GM06990 (cell line): ENCODE measurements around the gene ARHGAP21.

Source experiments
- DNase-seq: peaks from one replicate; pipeline ENCODE4 v3.0.0-alpha.2; 2011; ENCODE audit not compliant: insufficient read length; ENCODE audit errors: extremely low read depth
- H3K27me3 ChIP-seq: replicated peaks from 2 replicates; pipeline ENCODE4 v1.6.0; 2011; ENCODE audit warnings: low read length; ENCODE audit not compliant: control insufficient read depth, insufficient read depth
- H3K36me3 ChIP-seq: 2 replicates; pipeline ENCODE4 v1.5.1; 2011; ENCODE audit warnings: low read length; ENCODE audit not compliant: control insufficient read depth, insufficient read depth
- H3K4me3 ChIP-seq: replicated peaks from 2 replicates; pipeline ENCODE4 v1.5.1; 2011; ENCODE audit warnings: low read depth, mild to moderate bottlenecking, control low read depth, low read length
- TF ChIP-seq, protein P1 (sequence below): IDR thresholded peaks from 2 replicates; pipeline ENCODE4 v1.5.1; 2011; ENCODE audit warnings: low read length, control low read depth, mild to moderate bottlenecking, inconsistent platforms; ENCODE audit not compliant: insufficient read depth, poor library complexity, severe bottlenecking

The ARHGAP21 gene

DNA sequence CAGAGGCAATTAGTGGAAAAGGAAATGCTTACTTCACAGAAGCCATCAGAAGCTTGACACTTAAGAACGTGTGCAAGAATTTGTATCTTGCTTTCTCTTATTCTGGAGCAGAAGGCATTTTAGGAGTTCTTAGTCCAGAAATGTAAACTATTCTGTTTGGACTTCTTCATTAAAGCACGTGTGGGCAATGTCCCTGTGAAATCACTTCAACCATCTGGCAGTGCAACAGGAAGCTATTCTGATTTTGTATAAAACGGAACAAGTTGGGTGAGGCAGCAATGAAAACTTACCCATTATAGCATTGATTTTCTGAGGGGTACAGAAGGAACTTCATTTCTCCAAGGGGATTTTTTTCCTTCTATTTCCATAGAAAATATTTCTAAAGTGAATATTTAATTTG, 21.3 kb upstream of the ARHGAP21 start:
- no peaks in the 10 kb centered on the region for H3K27me3 ChIP-seq
- H3K36me3 ChIP-seq, result no peaks in the 10 kb centered on the region
- TF ChIP-seq, protein P1, sequence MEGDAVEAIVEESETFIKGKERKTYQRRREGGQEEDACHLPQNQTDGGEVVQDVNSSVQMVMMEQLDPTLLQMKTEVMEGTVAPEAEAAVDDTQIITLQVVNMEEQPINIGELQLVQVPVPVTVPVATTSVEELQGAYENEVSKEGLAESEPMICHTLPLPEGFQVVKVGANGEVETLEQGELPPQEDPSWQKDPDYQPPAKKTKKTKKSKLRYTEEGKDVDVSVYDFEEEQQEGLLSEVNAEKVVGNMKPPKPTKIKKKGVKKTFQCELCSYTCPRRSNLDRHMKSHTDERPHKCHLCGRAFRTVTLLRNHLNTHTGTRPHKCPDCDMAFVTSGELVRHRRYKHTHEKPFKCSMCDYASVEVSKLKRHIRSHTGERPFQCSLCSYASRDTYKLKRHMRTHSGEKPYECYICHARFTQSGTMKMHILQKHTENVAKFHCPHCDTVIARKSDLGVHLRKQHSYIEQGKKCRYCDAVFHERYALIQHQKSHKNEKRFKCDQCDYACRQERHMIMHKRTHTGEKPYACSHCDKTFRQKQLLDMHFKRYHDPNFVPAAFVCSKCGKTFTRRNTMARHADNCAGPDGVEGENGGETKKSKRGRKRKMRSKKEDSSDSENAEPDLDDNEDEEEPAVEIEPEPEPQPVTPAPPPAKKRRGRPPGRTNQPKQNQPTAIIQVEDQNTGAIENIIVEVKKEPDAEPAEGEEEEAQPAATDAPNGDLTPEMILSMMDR, result no peak
- no peak overlapping the region for H3K4me3 ChIP-seq
- DNase-seq, result no peak

DNA sequence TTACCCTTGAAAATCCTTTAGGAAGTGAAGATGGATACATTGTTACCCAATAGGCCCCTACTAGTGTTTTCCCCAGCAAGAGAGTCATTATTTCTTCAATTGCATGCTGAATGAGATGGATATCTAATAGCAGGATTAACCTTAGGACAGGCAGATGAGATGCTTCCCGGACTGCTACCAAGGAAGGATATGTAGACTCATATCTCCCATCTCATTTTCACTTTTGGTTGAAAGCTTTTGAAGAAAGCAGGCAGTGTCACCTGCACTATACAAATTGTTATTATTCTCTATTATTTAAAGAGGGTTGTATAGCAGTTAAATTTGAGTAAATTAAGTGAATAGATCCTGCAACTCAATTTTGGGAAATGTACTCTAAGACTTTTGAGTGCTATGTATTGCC, 17.0 kb upstream of the ARHGAP21 start:
- TF ChIP-seq, protein P1, result no peak
- DNase-seq, result no peak

DNA sequence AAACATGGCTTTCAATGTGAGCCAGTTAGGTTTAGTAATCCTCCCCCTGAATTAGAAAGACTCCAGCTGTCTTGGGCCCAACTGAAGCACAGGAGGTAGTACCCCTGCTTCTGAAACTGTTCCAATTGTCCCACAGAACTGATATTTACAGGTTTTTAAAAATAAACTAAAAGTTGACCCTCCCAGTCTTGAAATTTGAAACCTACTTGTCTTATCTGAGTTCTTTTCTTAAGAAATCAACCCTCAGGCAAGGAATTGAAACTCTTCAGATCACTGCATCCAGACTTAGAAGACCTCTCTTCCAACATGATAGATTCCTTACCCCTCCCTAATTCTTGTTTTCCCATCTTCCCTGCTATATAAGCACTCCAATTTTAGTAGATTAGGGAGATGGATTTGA, 13.3 kb upstream of the ARHGAP21 start:
- TF ChIP-seq, protein P1, result no peak
- H3K4me3 ChIP-seq, result no peak overlapping the region
- H3K36me3 ChIP-seq, result no peaks in the 10 kb centered on the region
- no peaks in the 10 kb centered on the region; the same call in 1 of the 2 replicates for H3K27me3 ChIP-seq
- DNase-seq, result no peak

More for the DNA sequence above, 17.0 kb upstream of the ARHGAP21 start:
- Histone ChIP-seq H3K27me3 (no peaks in the 10 kb centered on the region), H3K36me3 (no peaks in the 10 kb centered on the region), H3K4me3 (no peak overlapping the region)

DNA sequence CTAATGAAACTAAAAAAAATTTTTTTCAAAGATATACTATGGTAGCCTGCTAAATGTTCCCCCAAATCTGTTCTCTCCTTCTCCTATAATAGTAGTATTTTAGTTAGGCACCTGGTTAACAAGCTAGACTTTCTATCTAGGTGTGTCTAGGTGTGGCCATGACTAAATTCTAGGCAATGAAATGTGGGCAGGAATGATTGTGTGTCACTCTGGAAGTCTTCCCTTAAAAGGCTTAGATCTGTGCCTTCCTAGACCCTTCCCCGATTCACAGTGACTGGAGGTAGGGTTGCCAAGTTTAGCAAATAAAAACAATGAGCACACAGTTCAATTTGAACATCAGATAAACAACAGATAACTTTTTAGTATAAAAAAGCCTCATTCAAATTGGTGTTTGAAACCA, 8.3 kb upstream of the ARHGAP21 start:
- Histone ChIP-seq H3K27me3 (no peaks in the 10 kb centered on the region; the same call in 1 of the 2 replicates), H3K4me3 (no peak overlapping the region), H3K36me3 (no peaks in the 10 kb centered on the region)
- TF ChIP-seq, protein P1, result no peak
- no peak for DNase-seq

DNA sequence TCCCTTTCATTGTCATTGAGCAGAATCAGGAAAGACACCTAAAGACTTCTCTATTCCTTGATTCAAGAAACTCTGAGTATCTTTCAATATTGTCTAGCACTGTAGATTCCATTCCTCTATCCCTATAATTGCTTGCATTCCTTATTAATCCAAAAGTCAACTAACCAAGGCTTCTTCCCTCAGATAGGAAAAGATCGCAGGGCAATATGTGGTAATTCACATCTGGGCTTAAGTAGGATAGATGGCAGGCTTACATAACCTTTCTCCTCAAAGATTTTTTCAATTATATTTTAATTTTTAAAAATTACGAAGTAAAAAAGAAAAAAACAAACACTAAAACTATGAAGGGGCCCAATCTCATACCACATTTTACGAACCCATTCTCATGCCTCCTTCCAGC, 7.1 kb upstream of the ARHGAP21 start:
- H3K36me3 ChIP-seq, result no peaks in the 10 kb centered on the region
- no peak overlapping the region for H3K4me3 ChIP-seq
- DNase-seq, result no peak
- TF ChIP-seq, protein P1, result no peak
- no peaks in the 10 kb centered on the region; the same call in 1 of the 2 replicates for H3K27me3 ChIP-seq

DNA sequence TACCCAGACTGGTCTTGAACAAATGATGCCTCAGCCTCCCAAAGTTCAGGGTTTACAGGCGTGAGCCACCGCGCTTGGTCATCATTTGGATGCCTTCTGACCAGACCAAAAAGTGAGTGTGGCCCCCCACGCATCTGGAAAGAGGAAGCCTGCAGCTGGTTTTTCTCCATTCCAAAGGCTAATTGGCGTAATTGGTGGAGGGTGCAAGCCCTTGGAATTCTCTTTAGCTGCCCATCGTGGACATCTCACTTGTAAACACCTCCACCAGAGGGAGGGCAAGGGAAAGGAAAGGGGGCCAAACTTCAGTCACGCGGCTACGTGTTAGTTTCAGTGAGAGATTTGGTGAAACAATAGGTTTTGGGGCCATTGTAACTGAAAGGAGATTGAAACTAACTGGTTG, 4.1 kb upstream of the ARHGAP21 start:
- TF ChIP-seq, protein P1, result no peak
- no peaks in the 10 kb centered on the region for H3K27me3 ChIP-seq
- no peaks in the 10 kb centered on the region for H3K36me3 ChIP-seq
- H3K4me3 ChIP-seq, result no peak overlapping the region
- DNase-seq, result no peak
